Measurements from ENCODE around the gene PLEKHG5.

GRCh38 chr1:6444377-6444776 lies 47.1 kb downstream of the PLEKHG5 start:
- TF ChIP-seq CTCF (IDR thresholded peaks at IDR 0.05) = no peak
- TF ChIP-seq POLR2A (IDR thresholded peaks at IDR 0.05) = no peak
- TF ChIP-seq POLR2AphosphoS5 (IDR thresholded peaks at IDR 0.05) = no peak
